Measurements from ENCODE around the gene MAPT.

MAPT gene

GRCh38 chr17:46030752-46031151 lies 136.4 kb downstream of the MAPT start:
- intact Hi-C loops (cut with DNase I; ENCODE audit: low total_unique reads): no loop called here
- no peaks in the 10 kb centered on the region for H3K4me1 ChIP-seq
- H3K27me3 ChIP-seq: no peaks in the 10 kb centered on the region
- H3K9me3 ChIP-seq: no peaks in the 10 kb centered on the region
- no peak overlapping the region for H3K27ac ChIP-seq
- no peak for TF ChIP-seq CTCF (IDR thresholded peaks at IDR 0.05)
- DNase-seq: no peak
- H3K36me3 ChIP-seq: peaks cover 48 to 92% (median 61%) of the 10 kb centered on the region in 3 donors
- H3K4me3 ChIP-seq: no peak overlapping the region

GRCh38 chr17:46031440-46031839 lies 137.1 kb downstream of the MAPT start:
- no peak for TF ChIP-seq CTCF (IDR thresholded peaks at IDR 0.05)
- H3K27ac ChIP-seq: no peak overlapping the region
- H3K9me3 ChIP-seq: no peaks in the 10 kb centered on the region
- peaks cover 48 to 92% (median 67%) of the 10 kb centered on the region in 3 donors for H3K36me3 ChIP-seq
- H3K4me3 ChIP-seq: no peak overlapping the region
- intact Hi-C loops (cut with DNase I; ENCODE audit: low total_unique reads): no loop called here
- no peak for DNase-seq
- no peaks in the 10 kb centered on the region for H3K4me1 ChIP-seq
- no peaks in the 10 kb centered on the region for H3K27me3 ChIP-seq

GRCh38 chr17:46031920-46032319 lies 137.6 kb downstream of the MAPT start:
- DNase-seq: no peak
- Histone ChIP-seq H3K4me1 (no peaks in the 10 kb centered on the region), H3K4me3 (no peak overlapping the region), H3K9me3 (no peaks in the 10 kb centered on the region), H3K36me3 (peaks cover 48 to 92% (median 67%) of the 10 kb centered on the region in 3 donors), H3K27me3 (no peaks in the 10 kb centered on the region), H3K27ac (no peak overlapping the region)
- intact Hi-C loops (cut with DNase I; ENCODE audit: low total_unique reads): no loop called here
- no peak for TF ChIP-seq CTCF (IDR thresholded peaks at IDR 0.05)

- no peak overlapping the region for H3K27ac ChIP-seq
- no peaks in the 10 kb centered on the region for H3K27me3 ChIP-seq
- no peak overlapping the region for H3K4me3 ChIP-seq
- H3K36me3 ChIP-seq: peaks cover 56 to 96% (median 74%) of the 10 kb centered on the region in 3 donors
- H3K9me3 ChIP-seq: no peaks in the 10 kb centered on the region
- no peak for TF ChIP-seq CTCF (IDR thresholded peaks at IDR 0.05)
- intact Hi-C loops (cut with DNase I; ENCODE audit: low total_unique reads): no loop called here
- H3K4me1 ChIP-seq: no peaks in the 10 kb centered on the region
- DNase-seq: no peak
Observed at GRCh38 chr17:46032909-46033308, 138.6 kb downstream of the MAPT start.

GRCh38 chr17:46033392-46033791 lies 139.0 kb downstream of the MAPT start:
- TF ChIP-seq CTCF (IDR thresholded peaks at IDR 0.05): no peak
- intact Hi-C loops (cut with DNase I; ENCODE audit: low total_unique reads): no loop called here
- Histone ChIP-seq H3K27me3 (no peaks in the 10 kb centered on the region), H3K9me3 (no peaks in the 10 kb centered on the region), H3K4me3 (no peak overlapping the region), H3K4me1 (no peaks in the 10 kb centered on the region), H3K36me3 (peaks cover 61 to 97% (median 78%) of the 10 kb centered on the region in 3 donors), H3K27ac (no peak overlapping the region)
- DNase-seq: no peak
